ENCODE measurements around the gene SF3A2. TPM values are rescaled to one million over a fixed set of nuclear protein-coding genes. Genes with fewer than 3 reads are reported as not detected.

SF3A2 gene
- total RNA-seq, 1 donor from 2014 or later = 71.2 TPM

- intact Hi-C loops (cut with DNase I) = no loop called here
- peaks cover 0 to 31% of the 10 kb centered on the region in 2 donors for H3K36me3 ChIP-seq
- H3K4me1 ChIP-seq = peaks cover 21% of the 10 kb centered on the region
- no peak overlapping the region for H3K4me3 ChIP-seq
- H3K9me3 ChIP-seq = no peaks in the 10 kb centered on the region
- TF ChIP-seq CTCF (IDR thresholded peaks at IDR 0.05) (no peak), POLR2A (IDR thresholded peaks at IDR 0.05) (no peak), POLR2AphosphoS5 (IDR thresholded peaks at IDR 0.05; ENCODE audit: insufficient read depth in 1 of 2, low read depth in 1 of 2) (no peak)
- no peaks in the 10 kb centered on the region for H3K27me3 ChIP-seq
- H3K27ac ChIP-seq = no peak overlapping the region
- no peak for DNase-seq (ENCODE audit: extremely low spot score in 2 of 2)
These were observed 45.7 kb upstream of the SF3A2 start for GRCh38 chr19:2190848-2191455.

GRCh38 chr19:2191456-2192310 is 44.9 kb upstream of the SF3A2 start:
- no peak for TF ChIP-seq POLR2AphosphoS5 (IDR thresholded peaks at IDR 0.05; ENCODE audit: insufficient read depth in 1 of 2, low read depth in 1 of 2)
- TF ChIP-seq CTCF (IDR thresholded peaks at IDR 0.05) = no peak
- TF ChIP-seq POLR2A (IDR thresholded peaks at IDR 0.05) = no peak
- DNase-seq (ENCODE audit: extremely low spot score in 2 of 2) = no peak
- H3K9me3 ChIP-seq = no peaks in the 10 kb centered on the region
- no peak overlapping the region for H3K27ac ChIP-seq
- H3K4me1 ChIP-seq = peaks cover 14% of the 10 kb centered on the region
- H3K27me3 ChIP-seq = no peaks in the 10 kb centered on the region
- intact Hi-C loops (cut with DNase I) = no loop called here
- H3K36me3 ChIP-seq = peaks cover 0 to 31% of the 10 kb centered on the region in 2 donors
- H3K4me3 ChIP-seq = no peak overlapping the region

GRCh38 chr19:2192862-2193261 is 43.8 kb upstream of the SF3A2 start:
- TF ChIP-seq POLR2A (IDR thresholded peaks at IDR 0.05) (no peak), POLR2AphosphoS5 (IDR thresholded peaks at IDR 0.05; ENCODE audit: insufficient read depth in 1 of 2, low read depth in 1 of 2) (no peak), CTCF (IDR thresholded peaks at IDR 0.05) (no peak)
- H3K36me3 ChIP-seq = peaks cover 0 to 31% of the 10 kb centered on the region in 2 donors

DNA sequence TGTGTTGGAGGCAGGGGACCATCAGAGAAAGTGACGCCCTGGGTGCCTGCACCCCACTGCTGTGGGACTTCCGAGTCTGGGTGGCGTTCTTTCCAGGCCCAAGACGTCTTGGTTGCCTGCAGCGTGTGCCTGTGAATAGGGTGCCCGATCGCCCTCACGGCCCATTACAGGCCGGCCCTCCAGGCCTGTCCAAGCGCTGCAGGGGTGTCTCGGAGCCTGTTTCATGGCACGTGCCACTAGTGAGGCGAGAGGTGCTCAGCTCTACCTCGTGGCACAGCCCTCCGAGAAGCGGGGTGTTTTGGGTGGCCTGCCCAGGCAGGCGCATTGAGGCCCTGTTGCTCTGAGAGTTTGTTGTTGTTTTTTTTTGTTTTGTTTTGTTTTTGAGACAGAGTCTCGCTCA is 42.8 kb upstream of the SF3A2 start:
- DNase-seq (ENCODE audit: extremely low spot score in 2 of 2) = no peak
- no peak for TF ChIP-seq CTCF (IDR thresholded peaks at IDR 0.05)
- Histone ChIP-seq H3K4me1 (no peaks in the 10 kb centered on the region), H3K4me3 (no peak overlapping the region), H3K27me3 (no peaks in the 10 kb centered on the region), H3K27ac (no peak overlapping the region), H3K36me3 (peaks cover 0 to 31% of the 10 kb centered on the region in 2 donors), H3K9me3 (no peaks in the 10 kb centered on the region)
- intact Hi-C loops (cut with DNase I) = no loop called here

More at GRCh38 chr19:2192862-2193261, 43.8 kb upstream of the SF3A2 start:
- Histone ChIP-seq H3K4me1 (peaks cover 5% of the 10 kb centered on the region), H3K27me3 (no peaks in the 10 kb centered on the region), H3K4me3 (no peak overlapping the region), H3K9me3 (no peaks in the 10 kb centered on the region), H3K27ac (no peak overlapping the region)
- intact Hi-C loops (cut with DNase I) = no loop called here
- no peak for DNase-seq (ENCODE audit: extremely low spot score in 2 of 2)

All from vagina (tissue), 2 donors.